SU-DHL-6 (cell line): ENCODE results near the gene SLC2A4RG.

Experiments used
- H2AFZ ChIP-seq: fragments of 200-600 bp; sonication (generic); 2 replicates; pipeline ENCODE4 v1.6.1; 2014; ENCODE audit warnings: low read depth, mild to moderate bottlenecking, moderate library complexity, mixed read lengths, antibody characterized with exemption, low read length; ENCODE audit not compliant: severe bottlenecking
- H3F3A ChIP-seq: fragments of 200-600 bp; shearing (Covaris generic); 2 replicates; pipeline ENCODE4 v1.6.0; 2016; ENCODE audit warnings: antibody characterized with exemption, mild to moderate bottlenecking; ENCODE audit not compliant: insufficient read depth
- H3K27ac ChIP-seq: fragments of 200-600 bp; sonication (generic); 2 replicates; pipeline ENCODE4 v1.5.1; 2016; ENCODE audit warnings: low read depth, mild to moderate bottlenecking, low read length, moderate library complexity, mixed read lengths
- H3K27me3 ChIP-seq: fragments of 200-600 bp; sonication (generic), shearing (Covaris generic); 2 replicates; pipeline ENCODE4 v1.6.0; 2014; ENCODE audit warnings: mild to moderate bottlenecking, low read length
- H3K36me3 ChIP-seq: fragments of 200-600 bp; sonication (generic); 2 replicates; pipeline ENCODE4 v1.6.1; 2014; ENCODE audit warnings: mild to moderate bottlenecking, low read length, mixed read lengths
- H3K4me2 ChIP-seq: fragments of 300-600, 200-600 bp; shearing (Covaris generic), sonication (generic); 2 replicates; pipeline ENCODE4 v1.6.0; 2014; ENCODE audit warnings: low read length, low read depth, mild to moderate bottlenecking; ENCODE audit not compliant: poor library complexity, severe bottlenecking
- H3K4me3 ChIP-seq: fragments of 200-600 bp; sonication (generic); 2 replicates; pipeline ENCODE4 v1.5.1; 2014; ENCODE audit warnings: antibody characterized with exemption, low read length, mild to moderate bottlenecking, mixed read lengths; ENCODE audit not compliant: insufficient read depth, poor library complexity, severe bottlenecking
- H3K79me2 ChIP-seq: fragments of 200-600 bp; sonication (generic); 2 replicates; pipeline ENCODE4 v1.6.1; 2014; ENCODE audit warnings: mild to moderate bottlenecking, low read length, moderate library complexity; ENCODE audit not compliant: insufficient read depth
- H3K9ac ChIP-seq: fragments of 200-600 bp; sonication (generic); 2 replicates; pipeline ENCODE4 v1.7.0; 2014; ENCODE audit warnings: mild to moderate bottlenecking, low read length
- H3K9me2 ChIP-seq: fragments of 200-600 bp; sonication (generic); replicated peaks from 2 replicates; pipeline ENCODE4 v1.6.1; 2014; ENCODE audit warnings: low read length; ENCODE audit not compliant: insufficient read depth
- H3K9me3 ChIP-seq: fragments of 200-600 bp; sonication (generic); 2 replicates; pipeline ENCODE4 v1.6.1; 2014; ENCODE audit warnings: low read length, mixed read lengths; ENCODE audit not compliant: insufficient read depth
- H4K20me1 ChIP-seq: fragments of 200-600 bp; sonication (generic); 2 replicates; pipeline ENCODE4 v1.6.1; 2014; ENCODE audit warnings: low read depth, mild to moderate bottlenecking, antibody characterized with exemption, low read length, moderate library complexity, mixed read lengths
- CTCF ChIP-seq: fragments of 200-600 bp; sonication (generic); IDR thresholded peaks from one replicate; pipeline ENCODE4 v1.5.1; 2017; ENCODE audit warnings: antibody characterized with exemption, mild to moderate bottlenecking, low read length, moderate library complexity; ENCODE audit not compliant: insufficient read depth, poor library complexity, severe bottlenecking
- EZH2phosphoT487 ChIP-seq: fragments of 200-600 bp; sonication (generic), shearing (Covaris generic); conservative IDR thresholded peaks from 2 replicates; pipeline ENCODE4 v1.6.1; 2018; ENCODE audit warnings: mild to moderate bottlenecking, antibody characterized with exemption, low read length, moderate library complexity, mixed read lengths

Gene SLC2A4RG

GRCh38 chr20:63754008-63754407, 14.4 kb downstream of the SLC2A4RG start:
- Histone ChIP-seq H4K20me1 (no peaks in the 10 kb centered on the region), H3F3A (no peaks in the 10 kb centered on the region), H3K4me3 (no peak overlapping the region), H2AFZ (no peak overlapping the region), H3K9me2 (no peaks in the 10 kb centered on the region), H3K27me3 (no peaks in the 10 kb centered on the region), H3K9me3 (no peaks in the 10 kb centered on the region), H3K9ac (no peak overlapping the region), H3K27ac (no peak overlapping the region), H3K36me3 (no peaks in the 10 kb centered on the region), H3K79me2 (no peaks in the 10 kb centered on the region), H3K4me2 (no peak overlapping the region)
- no peak for TF ChIP-seq CTCF
- no peak for TF ChIP-seq EZH2phosphoT487

GRCh38 chr20:63755933-63756647, 16.5 kb downstream of the SLC2A4RG start:
- Histone ChIP-seq H3K9ac (no peak overlapping the region), H4K20me1 (no peaks in the 10 kb centered on the region), H3K27ac (no peak overlapping the region), H3K27me3 (no peaks in the 10 kb centered on the region), H3K79me2 (no peaks in the 10 kb centered on the region), H3F3A (no peaks in the 10 kb centered on the region), H3K9me2 (no peaks in the 10 kb centered on the region), H3K36me3 (no peaks in the 10 kb centered on the region), H2AFZ (no peak overlapping the region), H3K9me3 (no peaks in the 10 kb centered on the region), H3K4me3 (no peak overlapping the region), H3K4me2 (no peak overlapping the region)
- no peak for TF ChIP-seq EZH2phosphoT487
- TF ChIP-seq CTCF = no peak

GRCh38 chr20:63756648-63756991, 17.0 kb downstream of the SLC2A4RG start:
- Histone ChIP-seq H3K36me3 (no peaks in the 10 kb centered on the region), H3K27me3 (no peaks in the 10 kb centered on the region), H3F3A (no peaks in the 10 kb centered on the region), H4K20me1 (no peaks in the 10 kb centered on the region), H3K9me2 (no peaks in the 10 kb centered on the region), H3K79me2 (no peaks in the 10 kb centered on the region), H3K27ac (no peak overlapping the region), H2AFZ (no peak overlapping the region), H3K4me2 (no peak overlapping the region), H3K9me3 (no peaks in the 10 kb centered on the region), H3K9ac (no peak overlapping the region), H3K4me3 (no peak overlapping the region)
- TF ChIP-seq EZH2phosphoT487 (no peak), CTCF (no peak)
